ENCODE results near the gene GATA5.

The GATA5 gene

GRCh38 chr20:62470459-62470858, 5.3 kb downstream of the GATA5 start:
- no peak for DNase-seq

GRCh38 chr20:62470001-62470400, 5.8 kb downstream of the GATA5 start:
- DNase-seq: no peak

GRCh38 chr20:62469352-62469751, 6.4 kb downstream of the GATA5 start:
- no peak for DNase-seq

- DNase-seq: no peak
Measured at GRCh38 chr20:62466806-62467537, 8.8 kb downstream of the GATA5 start.

GRCh38 chr20:62466072-62466760, 9.6 kb downstream of the GATA5 start:
- DNase-seq: no peak

GRCh38 chr20:62464990-62465389, 10.8 kb downstream of the GATA5 start:
- DNase-seq: no peak

- DNase-seq: no peak
Measured at GRCh38 chr20:62464425-62464770, 11.4 kb downstream of the GATA5 start.

GRCh38 chr20:62463651-62464424, 12.0 kb downstream of the GATA5 start:
- no peak for DNase-seq

GRCh38 chr20:62462976-62463592, 12.7 kb downstream of the GATA5 start:
- DNase-seq: no peak

GRCh38 chr20:62461834-62462233, 14.0 kb downstream of the GATA5 start:
- no peak for DNase-seq

- DNase-seq: no peak
Measured at GRCh38 chr20:62461157-62461556, 14.6 kb downstream of the GATA5 start.

GRCh38 chr20:62460678-62461077, 15.1 kb downstream of the GATA5 start:
- DNase-seq: no peak

GRCh38 chr20:62459488-62459887, 16.3 kb downstream of the GATA5 start:
- DNase-seq: no peak

- no peak for DNase-seq
Measured at GRCh38 chr20:62458275-62459251, 17.2 kb downstream of the GATA5 start.

- no peak for DNase-seq
Measured at GRCh38 chr20:62457831-62458230, 18.0 kb downstream of the GATA5 start.

GRCh38 chr20:62457098-62457497, 18.7 kb downstream of the GATA5 start:
- DNase-seq: no peak

GRCh38 chr20:62455929-62456328, 19.9 kb downstream of the GATA5 start:
- DNase-seq: no peak

- no peak for DNase-seq
Measured at GRCh38 chr20:62454904-62455636, 20.7 kb downstream of the GATA5 start.

GRCh38 chr20:62453186-62453808, 22.5 kb downstream of the GATA5 start:
- no peak for DNase-seq

- no peak for DNase-seq
Measured at GRCh38 chr20:62452475-62453095, 23.2 kb downstream of the GATA5 start.

Data from central memory CD4-positive, alpha-beta T cell (primary cell).